Natural killer cell (primary cell): ENCODE data around the gene PDZD7. TPM values are rescaled to one million over a fixed set of nuclear protein-coding genes. Genes with fewer than 3 reads are reported as not detected.
A peak's percentile ranks its signal among the peaks of the same experiment; 100 is the strongest.

Source experiments
- ATAC-seq, 3 donors: fragments of 150-1000 bp in 2 of 3; fragments of 200-7000 bp in 1 of 3; cut with Tn5 transposase; 1 replicate in 1 of 3; 2 replicates in 2 of 3; pipeline ENCODE4 v1.10.0; 2021; ENCODE audit warnings: mild to moderate bottlenecking in 2 of 3, moderate library complexity in 2 of 3
- DNase-seq, 2 donors: peaks; one replicate each; pipeline versions ENCODE4 v3.0.0 to v3.0.0-alpha.2; 2013 to 2021; ENCODE audit warnings: mixed read lengths in 1 of 2
- H3K27ac ChIP-seq: one replicate; pipeline ENCODE4 v1.5.1; 2013; ENCODE audit warnings: mild to moderate bottlenecking, low read length
- H3K27me3 ChIP-seq: one replicate; pipeline ENCODE4 v1.6.1; 2013; ENCODE audit warnings: low read length; ENCODE audit not compliant: control insufficient read depth, insufficient read depth
- H3K36me3 ChIP-seq: one replicate; pipeline ENCODE4 v1.6.1; 2013; ENCODE audit warnings: low read length; ENCODE audit not compliant: control insufficient read depth, insufficient read depth
- H3K4me1 ChIP-seq: one replicate; pipeline ENCODE4 v1.6.1; 2013; ENCODE audit warnings: low read length; ENCODE audit not compliant: control insufficient read depth, insufficient read depth
- H3K4me3 ChIP-seq: one replicate; pipeline ENCODE4 v1.5.1; 2013; ENCODE audit warnings: low read length
- H3K9me3 ChIP-seq: one replicate; pipeline ENCODE4 v1.6.1; 2013; ENCODE audit warnings: low read length; ENCODE audit not compliant: control insufficient read depth, insufficient read depth
- H3K27ac Mint-ChIP-seq, 2 donors: one replicate each; pipeline ENCODE4 v1.8.0; 2022; ENCODE audit warnings: mild to moderate bottlenecking in 2 of 2, mixed read lengths in 2 of 2, moderate library complexity in 1 of 2
- H3K27me3 Mint-ChIP-seq, 2 donors: one replicate each; pipeline ENCODE4 v1.8.0; 2022; ENCODE audit warnings: low read depth in 2 of 2, mixed read lengths in 2 of 2
- H3K36me3 Mint-ChIP-seq: one replicate; pipeline ENCODE4 v1.8.0; 2022; ENCODE audit warnings: mixed read lengths
- H3K4me1 Mint-ChIP-seq, 2 donors: one replicate each; pipeline ENCODE4 v1.8.0; 2022; ENCODE audit warnings: mixed read lengths in 2 of 2
- H3K4me3 Mint-ChIP-seq: one replicate; pipeline ENCODE4 v1.8.0; 2022; ENCODE audit warnings: mild to moderate bottlenecking, moderate library complexity, mixed read lengths
- H3K9me3 Mint-ChIP-seq, 2 donors: one replicate each; pipeline ENCODE4 v1.8.0; 2022; ENCODE audit warnings: mixed read lengths in 2 of 2
- WGBS: methylation state at CpG from one replicate; pipeline ENCODE4 v1.1.7; 2013; ENCODE audit warnings: missing lambda C conversion rate; ENCODE audit not compliant: insufficient coverage; 5-methylcytosine and 5-hydroxymethylcytosine counted together
- intact Hi-C: fragments of 100-400 bp; cut with micrococcal nuclease; formaldehyde crosslinking; loops from one replicate; pipeline ENCODE4 v1.14.2; 2022
- total RNA-seq, 4 donors: library from RNA; stranded (reverse); fragments of 120-200 nt in 1 of 4; gene quantifications; one replicate each; pipeline versions ENCODE4 v1.2.3 to v1.2.4, GENCODE V29; 2013 to 2022
- TF ChIP-seq, protein P1 (sequence below): fragments of 200-600 bp; IDR thresholded peaks from one replicate; pipeline ENCODE4 v1.8.0; 2022; ENCODE audit warnings: antibody characterized with exemption

PDZD7 gene
- total RNA-seq, 3 donors from 2014 or later (not counting 1 experiment from before 2014, with no cell fraction given): 0.35 to 1.2 (median 0.52) TPM

DNA sequence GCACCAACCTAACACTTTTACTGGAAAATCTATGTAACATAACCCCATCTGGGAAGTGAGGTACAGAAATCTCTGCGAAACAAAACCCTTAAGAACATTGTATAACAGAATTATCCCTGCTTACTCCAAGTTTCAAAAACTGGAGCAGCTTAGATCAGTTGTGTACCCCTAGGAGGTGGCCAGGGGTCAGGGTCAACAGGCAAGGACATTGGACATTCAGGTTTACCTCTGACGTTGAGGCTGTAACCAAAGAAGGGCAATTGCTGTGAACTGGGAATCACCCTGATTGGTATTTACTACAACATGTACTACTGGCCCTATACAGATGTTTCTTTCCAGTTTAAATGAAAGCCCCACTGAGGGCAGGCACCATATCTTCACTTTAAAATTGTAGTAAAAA is 13.2 kb upstream of the PDZD7 start:
- intact Hi-C loops: no loop called here
- no peaks in the 10 kb centered on the region for H3K9me3 ChIP-seq
- H3K4me3 ChIP-seq: no peak overlapping the region
- peaks cover 18% of the 10 kb centered on the region for H3K4me1 ChIP-seq
- Mint-ChIP-seq H3K4me1 (peaks cover 25 to 38% of the 10 kb centered on the region in 2 donors), H3K9me3 (no peaks in the 10 kb centered on the region), H3K4me3 (peak overlapping the region; percentile 95), H3K27ac (peak overlapping the region in 1 of 2 donors; percentile 97), H3K36me3 (no peaks in the 10 kb centered on the region), H3K27me3 (peaks cover 27 to 29% of the 10 kb centered on the region in 2 donors)
- TF ChIP-seq, protein P1, sequence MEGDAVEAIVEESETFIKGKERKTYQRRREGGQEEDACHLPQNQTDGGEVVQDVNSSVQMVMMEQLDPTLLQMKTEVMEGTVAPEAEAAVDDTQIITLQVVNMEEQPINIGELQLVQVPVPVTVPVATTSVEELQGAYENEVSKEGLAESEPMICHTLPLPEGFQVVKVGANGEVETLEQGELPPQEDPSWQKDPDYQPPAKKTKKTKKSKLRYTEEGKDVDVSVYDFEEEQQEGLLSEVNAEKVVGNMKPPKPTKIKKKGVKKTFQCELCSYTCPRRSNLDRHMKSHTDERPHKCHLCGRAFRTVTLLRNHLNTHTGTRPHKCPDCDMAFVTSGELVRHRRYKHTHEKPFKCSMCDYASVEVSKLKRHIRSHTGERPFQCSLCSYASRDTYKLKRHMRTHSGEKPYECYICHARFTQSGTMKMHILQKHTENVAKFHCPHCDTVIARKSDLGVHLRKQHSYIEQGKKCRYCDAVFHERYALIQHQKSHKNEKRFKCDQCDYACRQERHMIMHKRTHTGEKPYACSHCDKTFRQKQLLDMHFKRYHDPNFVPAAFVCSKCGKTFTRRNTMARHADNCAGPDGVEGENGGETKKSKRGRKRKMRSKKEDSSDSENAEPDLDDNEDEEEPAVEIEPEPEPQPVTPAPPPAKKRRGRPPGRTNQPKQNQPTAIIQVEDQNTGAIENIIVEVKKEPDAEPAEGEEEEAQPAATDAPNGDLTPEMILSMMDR: no peak
- 97% methylated on average over 2 of the region's 2 CpGs for WGBS
- no peak for DNase-seq
- no peak overlapping the region for H3K27ac ChIP-seq
- no peak for ATAC-seq
- peaks cover 5% of the 10 kb centered on the region for H3K36me3 ChIP-seq
- peaks cover 24% of the 10 kb centered on the region for H3K27me3 ChIP-seq

DNA sequence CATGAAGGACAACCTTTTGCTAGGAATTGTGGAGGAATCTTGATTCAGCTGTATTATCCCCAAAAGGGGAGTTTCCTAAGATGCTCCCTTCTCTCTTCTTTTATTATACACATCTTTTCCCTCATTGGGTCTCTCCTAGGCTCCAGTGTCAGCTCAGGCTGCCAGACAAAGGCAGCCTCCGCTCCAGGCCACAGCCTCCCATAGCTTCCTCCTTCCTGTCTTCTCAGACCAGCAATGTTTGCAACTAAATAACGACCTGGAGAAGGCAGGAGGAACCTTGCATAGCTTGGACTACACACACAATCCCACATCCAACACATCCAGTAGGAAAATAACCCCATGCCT is 12.4 kb upstream of the PDZD7 start:
- Histone ChIP-seq H3K27ac (peak overlapping the region; percentile 64), H3K4me3 (peak overlapping the region; percentile 73), H3K4me1 (peaks cover 18% of the 10 kb centered on the region), H3K27me3 (peaks cover 16% of the 10 kb centered on the region), H3K36me3 (peaks cover 10% of the 10 kb centered on the region), H3K9me3 (no peaks in the 10 kb centered on the region)
- TF ChIP-seq, protein P1: no peak
- peaks cover 4% of the 10 kb centered on the region for H3K36me3 Mint-ChIP-seq
- H3K4me3 Mint-ChIP-seq: peak overlapping the region; percentile 95
- no peaks in the 10 kb centered on the region for H3K9me3 Mint-ChIP-seq
- no peak for ATAC-seq
- 9% methylated on average over 2 of the region's 2 CpGs for WGBS
- intact Hi-C loops: loop anchor here (2.0 kb wide), 2 partner anchors 17 to 99 kb away; partner anchors contain the start of gene KAZALD1
- H3K27me3 Mint-ChIP-seq: peaks cover 19 to 22% of the 10 kb centered on the region in 2 donors
- no peak for DNase-seq
- peaks cover 25 to 30% of the 10 kb centered on the region in 2 donors for H3K4me1 Mint-ChIP-seq
- peak overlapping the region; percentile 89 to 97 for H3K27ac Mint-ChIP-seq

DNA sequence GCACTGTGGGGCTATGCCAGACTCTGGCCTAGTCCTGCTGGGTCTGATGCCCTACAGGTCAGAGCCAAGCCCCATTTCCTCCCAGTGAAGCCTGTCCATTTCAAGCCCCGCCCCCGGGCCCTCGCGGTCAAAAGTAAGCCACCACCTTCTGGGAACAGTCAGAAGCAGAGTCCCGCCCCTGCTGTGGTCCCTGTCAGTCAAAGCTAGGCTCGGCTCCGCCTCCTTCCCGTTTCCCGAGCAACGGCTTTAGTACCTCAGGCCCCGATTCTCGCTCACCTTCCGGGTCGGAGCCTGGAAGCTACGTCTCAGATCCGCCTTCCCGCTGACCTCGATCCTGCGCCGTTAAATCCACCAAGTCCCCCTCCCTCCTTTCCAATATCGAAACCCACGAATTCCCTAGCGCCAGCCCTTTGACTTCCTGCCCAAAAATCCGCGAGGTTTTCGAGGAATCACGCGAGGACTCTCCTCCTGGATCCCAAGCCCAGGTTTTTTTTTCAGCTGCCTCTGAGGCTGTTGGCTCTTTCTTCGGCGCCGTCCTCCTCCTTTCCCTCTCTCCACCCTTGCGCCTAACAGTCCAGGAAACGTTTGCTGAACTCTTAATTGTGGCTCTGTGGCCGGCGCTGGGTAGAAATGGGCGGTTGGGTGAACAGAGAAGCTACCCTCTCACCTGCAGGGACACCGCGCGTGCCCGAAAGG is 11.9 kb upstream of the PDZD7 start:
- Histone ChIP-seq H3K36me3 (peaks cover 14% of the 10 kb centered on the region), H3K9me3 (no peaks in the 10 kb centered on the region), H3K4me3 (peak overlapping the region; percentile 73), H3K4me1 (peaks cover 18% of the 10 kb centered on the region), H3K27ac (peak overlapping the region; percentile 64), H3K27me3 (peaks cover 12% of the 10 kb centered on the region)
- H3K4me3 Mint-ChIP-seq: peak overlapping the region; percentile 95
- DNase-seq (peak; percentile 76 to 88), ATAC-seq (peak; percentile 84)
- TF ChIP-seq, protein P1: no peak
- peak overlapping the region; percentile 89 to 97 for H3K27ac Mint-ChIP-seq
- peaks cover 9% of the 10 kb centered on the region for H3K36me3 Mint-ChIP-seq
- WGBS: 5% methylated on average over 40 of the region's 40 CpGs
- peaks cover 25 to 29% of the 10 kb centered on the region in 2 donors for H3K4me1 Mint-ChIP-seq
- H3K27me3 Mint-ChIP-seq: peaks cover 15 to 17% of the 10 kb centered on the region in 2 donors
- no peaks in the 10 kb centered on the region for H3K9me3 Mint-ChIP-seq
- intact Hi-C loops: loop anchor here (2.0 kb wide), 2 partner anchors 18 to 100 kb away; partner anchors contain the start of gene KAZALD1
